Sigmoid colon (tissue), 3 donors: Measurements from ENCODE around the gene LAMC3.

Experiments
- CTCF ChIP-seq, 4 experiments: fragments of 450-650 bp in 3 of 4; fragments of 200-600 bp in 1 of 4; IDR thresholded peaks; one replicate each; pipeline ENCODE4 v1.5.1; 2016 to 2019; ENCODE audit warnings: antibody characterized with exemption in 4 of 4, mild to moderate bottlenecking in 3 of 4, moderate library complexity in 2 of 4
- POLR2A ChIP-seq, 2 donors: fragments of 450-650 bp; IDR thresholded peaks; one replicate each; pipeline ENCODE4 v1.6.1; 2016; ENCODE audit warnings: antibody characterized with exemption in 2 of 2, mild to moderate bottlenecking in 2 of 2, moderate library complexity in 2 of 2

DNA sequence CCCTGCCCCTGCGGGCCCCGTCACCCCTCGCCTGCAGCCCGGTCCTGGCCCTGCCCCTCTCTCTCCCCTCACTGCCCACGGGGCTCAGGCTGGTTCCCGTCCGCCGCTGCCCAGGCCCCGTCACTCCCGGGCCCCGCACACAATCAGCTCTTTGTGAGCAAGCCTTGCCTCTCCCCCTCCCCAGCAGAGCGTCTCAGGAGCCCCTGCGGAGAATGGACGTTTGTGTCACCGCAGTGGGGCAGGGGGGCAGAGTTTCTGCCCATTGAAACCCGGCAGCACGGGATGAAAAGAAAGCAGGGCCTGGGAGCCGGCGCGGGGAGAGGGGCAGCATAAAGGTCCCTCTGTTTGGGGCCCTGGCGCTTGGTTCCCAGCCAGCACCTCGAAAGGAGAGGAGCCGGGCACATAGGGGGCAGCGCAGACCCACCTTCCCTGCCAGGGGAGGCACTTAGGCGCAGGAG is 102.9 kb downstream of the LAMC3 start:
- no peak for TF ChIP-seq POLR2A (IDR thresholded peaks at IDR 0.05)
- TF ChIP-seq CTCF (IDR thresholded peaks at IDR 0.05) = no peak
